ENCODE measurements around the gene ZC2HC1C.

DNA sequence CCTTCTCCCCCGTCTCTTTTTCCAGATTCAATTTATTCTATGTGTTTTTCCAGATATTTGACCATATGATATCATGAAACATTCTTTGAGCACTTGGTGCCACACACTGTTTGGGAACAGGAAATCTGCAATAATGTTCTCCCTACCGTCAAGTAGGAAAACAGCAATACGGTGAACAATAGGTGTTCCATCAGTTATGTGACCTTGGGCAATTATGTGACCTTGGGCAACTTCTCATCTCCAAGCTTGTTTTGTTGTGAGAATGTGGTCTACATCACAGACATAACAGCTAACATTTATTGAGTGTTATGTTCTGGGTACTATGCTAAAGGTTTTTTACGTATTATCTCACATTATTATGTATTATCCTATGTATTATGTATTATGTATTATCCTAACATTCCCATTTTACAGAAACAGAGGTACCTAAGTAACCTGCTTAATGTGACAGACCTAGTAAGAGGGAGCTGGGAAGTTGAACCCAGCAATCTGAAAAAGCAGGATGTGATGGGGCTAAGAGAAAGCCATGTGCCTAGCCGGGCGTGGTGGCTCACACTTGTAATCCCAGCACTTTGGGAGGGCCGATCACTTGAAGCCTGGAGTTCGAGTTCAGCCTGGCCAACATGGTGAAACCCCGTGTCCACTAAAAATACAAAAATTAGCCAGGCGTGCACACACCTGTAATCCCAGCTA is 58.6 kb downstream of the ZC2HC1C start:
- TF ChIP-seq, protein P1, sequence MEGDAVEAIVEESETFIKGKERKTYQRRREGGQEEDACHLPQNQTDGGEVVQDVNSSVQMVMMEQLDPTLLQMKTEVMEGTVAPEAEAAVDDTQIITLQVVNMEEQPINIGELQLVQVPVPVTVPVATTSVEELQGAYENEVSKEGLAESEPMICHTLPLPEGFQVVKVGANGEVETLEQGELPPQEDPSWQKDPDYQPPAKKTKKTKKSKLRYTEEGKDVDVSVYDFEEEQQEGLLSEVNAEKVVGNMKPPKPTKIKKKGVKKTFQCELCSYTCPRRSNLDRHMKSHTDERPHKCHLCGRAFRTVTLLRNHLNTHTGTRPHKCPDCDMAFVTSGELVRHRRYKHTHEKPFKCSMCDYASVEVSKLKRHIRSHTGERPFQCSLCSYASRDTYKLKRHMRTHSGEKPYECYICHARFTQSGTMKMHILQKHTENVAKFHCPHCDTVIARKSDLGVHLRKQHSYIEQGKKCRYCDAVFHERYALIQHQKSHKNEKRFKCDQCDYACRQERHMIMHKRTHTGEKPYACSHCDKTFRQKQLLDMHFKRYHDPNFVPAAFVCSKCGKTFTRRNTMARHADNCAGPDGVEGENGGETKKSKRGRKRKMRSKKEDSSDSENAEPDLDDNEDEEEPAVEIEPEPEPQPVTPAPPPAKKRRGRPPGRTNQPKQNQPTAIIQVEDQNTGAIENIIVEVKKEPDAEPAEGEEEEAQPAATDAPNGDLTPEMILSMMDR (IDR thresholded peaks at IDR 0.05): no peak
- no peak for TF ChIP-seq ZFX (IDR thresholded peaks at IDR 0.05; ENCODE audit: borderline replicate concordance)
